Amygdala (tissue), 56 donors: ENCODE results near the gene UBE2D2.

Experiments used
- DNase-seq, 56 donors: peaks; one replicate each; lab custom pipeline; 2025; lab: John Stamatoyannopoulos, UW

The UBE2D2 gene

DNA sequence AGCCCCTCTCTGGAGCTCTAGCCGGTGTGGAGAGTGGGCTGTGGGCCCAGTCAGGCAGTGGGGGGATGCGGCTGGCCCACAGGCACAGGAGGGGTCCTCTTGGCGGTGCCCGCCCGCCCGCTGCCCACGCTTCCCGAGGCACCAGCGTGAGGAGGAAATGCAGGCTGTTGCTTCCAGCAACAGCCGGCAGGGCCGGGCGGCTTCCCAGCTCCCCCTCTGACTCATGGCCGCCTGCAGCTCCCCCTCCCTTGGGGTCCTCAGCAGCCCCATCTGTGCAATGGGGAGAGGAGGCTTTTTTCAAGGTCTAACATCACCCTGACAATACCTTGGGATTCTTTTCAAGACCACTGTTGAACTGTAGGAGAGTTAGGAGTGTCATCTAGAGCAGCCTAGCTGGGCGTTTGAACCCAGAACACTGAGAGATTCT lies 97.4 kb downstream of the UBE2D2 start:
- DNase-seq, result peak in 9 of 56 donors; percentile 21 to 50 (median 32)

- peak in 3 of 56 donors; percentile 31 to 47 (median 45) for DNase-seq
Measured at GRCh38 chr5:139658928-139659667, 98.0 kb downstream of the UBE2D2 start.

DNA sequence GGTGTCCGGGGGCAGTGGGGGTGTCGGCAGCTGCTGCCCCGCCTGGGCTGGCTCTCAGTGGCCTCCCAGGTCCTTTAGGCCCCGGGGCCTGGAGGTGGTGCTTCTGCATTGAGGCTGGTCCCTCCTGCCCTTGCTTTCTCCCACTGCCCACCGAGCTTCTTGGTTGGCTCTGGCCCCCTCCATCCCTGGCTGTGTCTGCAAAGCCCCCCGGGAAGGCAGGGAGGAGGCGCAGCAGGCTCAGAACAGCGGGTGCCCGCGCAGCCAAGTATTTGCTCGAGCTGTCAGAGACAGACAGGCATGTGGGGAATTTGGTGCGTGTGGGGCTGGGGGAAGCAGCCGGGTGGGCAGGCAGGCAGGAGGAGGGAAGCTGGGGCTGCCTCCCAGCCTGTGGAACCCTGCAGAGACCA lies 98.6 kb downstream of the UBE2D2 start:
- peak in 4 of 56 donors; percentile 35 to 65 (median 52) for DNase-seq

DNA sequence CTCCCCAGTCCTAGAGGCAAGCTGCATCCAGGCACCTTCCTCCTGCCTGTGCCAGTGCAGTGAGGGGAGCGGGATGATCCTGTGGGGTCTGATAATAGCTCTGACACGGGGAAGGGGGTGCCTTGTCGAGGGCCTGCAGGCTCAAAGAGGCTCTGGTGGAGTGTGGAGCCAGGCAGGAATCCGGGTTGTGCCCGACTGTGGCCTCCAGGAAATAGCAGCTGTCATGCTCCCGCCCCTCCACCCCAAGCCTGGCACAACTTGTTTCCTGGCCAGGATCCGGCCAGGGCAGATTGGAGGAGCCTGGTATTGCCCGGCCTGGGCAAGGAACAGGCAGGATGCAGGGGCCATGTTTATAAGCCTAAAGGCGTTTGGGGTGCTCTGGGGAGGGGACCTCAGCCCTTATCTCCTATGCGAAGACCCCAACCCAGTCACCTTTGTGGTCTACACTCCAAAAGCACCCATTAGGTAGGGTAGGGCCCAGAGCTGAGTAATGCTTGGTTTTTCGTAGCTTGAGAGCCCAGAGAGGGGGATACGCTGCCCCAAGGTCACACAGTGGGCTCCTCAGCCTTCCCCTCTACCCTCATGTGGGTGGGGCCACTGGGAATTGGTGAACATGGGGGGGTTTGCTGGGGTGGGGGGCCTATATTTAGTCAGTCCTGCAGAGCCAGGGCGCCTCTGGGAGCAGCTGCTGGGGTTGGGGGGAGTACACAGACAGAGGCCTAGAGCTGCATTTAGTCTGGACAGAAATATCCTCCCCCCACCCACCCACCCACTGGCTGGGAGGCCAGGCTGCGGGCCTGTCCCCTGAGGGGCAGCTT lies 99.2 kb downstream of the UBE2D2 start:
- DNase-seq, result peak in 53 of 56 donors; percentile 44 to 95 (median 85)

DNA sequence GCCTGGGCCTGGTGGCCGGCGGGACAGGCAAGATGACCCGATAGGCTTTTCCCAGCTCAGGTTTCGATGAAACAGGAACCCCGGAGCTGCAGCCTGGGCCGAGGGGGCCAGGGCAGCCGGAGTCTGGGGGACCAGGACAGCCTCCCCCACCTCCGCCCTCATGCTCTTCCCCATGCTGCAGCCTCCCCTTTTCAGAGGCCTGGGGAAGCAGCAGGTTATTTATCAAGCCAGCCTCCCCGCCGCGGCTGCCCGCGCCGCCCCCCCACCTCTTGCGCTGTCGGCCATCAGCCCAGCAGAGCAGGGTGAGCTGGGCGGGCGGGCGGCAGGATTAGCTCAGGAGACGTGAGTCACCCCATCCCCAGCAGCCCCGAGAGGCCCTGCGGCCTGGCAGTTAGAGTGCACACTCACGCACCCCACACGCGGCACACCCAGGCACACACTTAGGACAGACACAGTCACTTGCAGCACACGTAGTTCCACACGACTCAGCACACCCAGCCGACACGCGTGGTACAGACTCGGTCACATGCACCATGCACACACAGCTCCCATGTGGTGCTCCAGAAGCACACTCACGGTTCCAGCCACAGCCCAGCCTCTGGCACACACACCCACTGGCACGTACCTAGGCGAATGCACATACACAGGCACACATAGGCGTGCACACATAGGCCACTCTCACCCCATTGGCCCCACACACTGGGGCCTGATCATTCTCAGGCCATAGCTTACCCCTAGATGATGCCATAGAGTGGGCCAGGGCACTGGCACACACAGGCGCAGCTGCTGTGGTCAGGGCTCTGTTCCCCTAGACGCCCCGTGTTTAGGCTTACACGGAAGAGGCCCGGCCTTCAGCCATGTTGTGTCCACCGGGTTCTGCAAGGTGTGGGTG lies 100.0 kb downstream of the UBE2D2 start:
- DNase-seq, result peak in 50 of 56 donors; percentile 36 to 90 (median 68)

DNA sequence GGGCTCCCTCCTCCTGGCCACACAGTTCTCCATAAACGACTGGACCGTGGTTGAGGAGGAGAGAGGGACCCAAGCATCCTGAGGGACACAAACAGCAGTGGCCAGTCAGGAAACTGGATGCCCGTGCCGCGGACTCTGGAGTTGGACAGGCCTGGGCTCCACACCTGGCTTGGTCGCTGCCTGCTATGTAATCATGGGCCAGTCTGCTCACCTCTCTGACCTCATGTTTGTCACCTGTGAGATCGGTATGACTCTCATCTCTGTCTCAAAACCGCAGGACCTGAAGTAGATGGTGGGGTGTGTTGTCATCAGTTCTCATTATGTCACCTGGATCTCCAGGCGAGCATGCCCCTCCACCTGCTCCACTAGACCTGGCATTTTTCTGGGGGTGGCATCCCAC lies 101.5 kb downstream of the UBE2D2 start:
- no peak for DNase-seq

GRCh38 chr5:139663207-139664085 lies 102.3 kb downstream of the UBE2D2 start:
- no peak for DNase-seq

DNA sequence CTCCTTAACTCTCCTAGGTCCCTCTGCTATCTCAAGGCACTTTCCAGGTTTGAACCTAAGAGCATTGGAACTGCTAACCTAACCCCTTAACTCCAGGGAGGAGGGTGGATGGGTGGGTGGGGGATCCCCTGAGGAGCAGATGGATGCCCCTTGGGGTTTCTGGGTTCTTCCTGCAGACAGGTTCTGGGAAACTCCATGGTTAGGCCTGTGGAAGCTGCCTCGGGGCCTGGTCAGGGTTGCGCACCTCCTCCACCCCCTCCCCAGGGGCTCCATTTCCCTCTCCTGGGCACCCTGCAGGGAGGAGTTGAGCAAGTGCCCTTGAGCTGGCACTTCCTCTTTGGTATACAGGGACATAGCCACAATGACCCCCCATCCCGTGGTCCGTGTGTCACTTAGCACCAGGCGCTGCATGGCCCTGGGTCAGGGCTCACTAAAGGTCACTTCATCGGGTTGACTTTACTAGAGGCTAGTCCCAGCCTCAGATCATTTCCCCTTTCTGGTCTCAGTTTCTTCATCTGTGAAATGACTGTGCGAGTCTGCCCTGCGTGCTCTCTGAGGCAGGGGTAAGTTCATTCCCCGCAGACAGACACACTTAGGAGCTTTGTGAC lies 103.1 kb downstream of the UBE2D2 start:
- DNase-seq, result peak in 4 of 56 donors; percentile 45 to 56 (median 52)

GRCh38 chr5:139664727-139665351 lies 103.7 kb downstream of the UBE2D2 start:
- peak in 36 of 56 donors; percentile 26 to 83 (median 50) for DNase-seq

GRCh38 chr5:139665626-139666025 lies 104.5 kb downstream of the UBE2D2 start:
- DNase-seq, result peak in 2 of 56 donors; percentile 24 to 43

GRCh38 chr5:139666551-139666950 lies 105.4 kb downstream of the UBE2D2 start:
- no peak for DNase-seq

GRCh38 chr5:139667001-139667729 lies 106.0 kb downstream of the UBE2D2 start:
- no peak for DNase-seq

GRCh38 chr5:139667730-139668063 lies 106.6 kb downstream of the UBE2D2 start:
- DNase-seq, result peak in 1 of 56 donors; percentile 55

GRCh38 chr5:139668064-139668880 lies 107.1 kb downstream of the UBE2D2 start:
- DNase-seq, result peak in 27 of 56 donors; percentile 30 to 80 (median 57)

DNA sequence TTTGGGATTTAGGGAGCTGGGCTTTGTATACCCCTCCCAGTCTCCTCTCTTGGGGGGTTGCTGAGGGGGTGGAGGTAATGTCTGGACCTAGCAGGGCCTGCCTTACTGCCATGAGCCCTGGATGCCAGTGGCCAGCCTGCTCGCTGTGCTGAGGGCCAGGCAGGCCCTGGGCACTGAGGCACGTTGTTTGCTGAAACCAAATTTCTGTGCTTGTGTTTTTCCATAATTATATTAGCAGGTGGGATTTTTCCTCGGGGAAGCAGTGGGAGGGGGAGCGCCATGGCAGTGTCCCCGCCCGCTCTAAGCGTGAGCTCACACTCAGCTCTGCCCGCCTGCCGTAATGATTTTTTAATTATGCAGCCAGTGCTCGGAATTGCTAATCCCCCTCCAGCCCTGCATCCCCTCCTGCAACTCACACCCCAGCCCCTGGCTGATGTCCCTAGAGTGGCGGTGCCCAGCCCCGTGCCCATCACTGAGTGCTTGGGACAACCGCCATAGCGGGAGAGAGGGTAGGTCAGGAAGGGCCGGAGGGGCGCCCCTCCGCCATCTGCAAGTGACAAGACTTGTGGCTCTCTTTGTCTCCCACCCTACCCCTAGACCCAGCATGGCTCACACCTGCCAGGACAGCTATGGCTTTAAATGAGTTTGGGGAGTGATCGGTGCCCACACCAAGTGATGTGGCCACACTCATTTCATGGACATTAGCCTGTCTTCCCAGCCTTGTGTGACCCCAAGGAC lies 108.0 kb downstream of the UBE2D2 start:
- peak in 5 of 56 donors; percentile 35 to 62 (median 40) for DNase-seq

- DNase-seq, result peak in 6 of 56 donors; percentile 30 to 51 (median 38)
Measured at GRCh38 chr5:139669662-139670368, 108.7 kb downstream of the UBE2D2 start.
